Ishikawa (cell line): ENCODE data around the gene GCAT.
A peak's percentile ranks its signal among the peaks of the same experiment; 100 is the strongest.

ENCODE experiments used
- CEBPB ChIP-seq: IDR thresholded peaks from 2 replicates; pipeline ENCODE4 v1.6.1; 2012
- CREB1 ChIP-seq: IDR thresholded peaks from 2 replicates; pipeline ENCODE4 v1.6.1; 2012; ENCODE audit warnings: low read depth
- EGR1 ChIP-seq: IDR thresholded peaks from 2 replicates; pipeline ENCODE4 v1.6.1; 2012
- EP300 ChIP-seq: IDR thresholded peaks from 2 replicates; pipeline ENCODE4 v1.6.1; 2012; ENCODE audit warnings: borderline replicate concordance
- FOXM1 ChIP-seq: IDR thresholded peaks from 2 replicates; pipeline ENCODE4 v1.6.1; 2012; ENCODE audit warnings: low read depth, borderline replicate concordance
- NFIC ChIP-seq: IDR thresholded peaks from 2 replicates; pipeline ENCODE4 v1.6.1; 2012
- RAD21 ChIP-seq: IDR thresholded peaks from 2 replicates; pipeline ENCODE4 v1.6.1; 2012; ENCODE audit warnings: low read depth
- TAF1 ChIP-seq: IDR thresholded peaks from 2 replicates; pipeline ENCODE4 v1.6.1; 2012; ENCODE audit warnings: low read depth, mild to moderate bottlenecking
- TCF12 ChIP-seq: IDR thresholded peaks from 2 replicates; pipeline ENCODE4 v1.6.1; 2012; ENCODE audit warnings: low read depth
- TEAD4 ChIP-seq: IDR thresholded peaks from 2 replicates; pipeline ENCODE4 v1.6.1; 2012
- YY1 ChIP-seq: IDR thresholded peaks from 2 replicates; pipeline ENCODE4 v1.6.1; 2012; ENCODE audit warnings: low read depth
- ZBTB7A ChIP-seq: IDR thresholded peaks from 2 replicates; pipeline ENCODE4 v1.6.1; 2012; ENCODE audit warnings: low read depth
- TF ChIP-seq, protein P1 (sequence below): IDR thresholded peaks from 2 replicates; pipeline ENCODE4 v1.6.1; 2012; ENCODE audit warnings: low read depth, mild to moderate bottlenecking
- TF ChIP-seq, protein P2 (sequence below): IDR thresholded peaks from 2 replicates; pipeline ENCODE4 v1.6.1; 2012
- TF ChIP-seq, protein P3 (sequence below): IDR thresholded peaks from 2 replicates; pipeline ENCODE4 v1.6.1; 2012

GCAT gene

GRCh38 chr22:37803639-37804351 lies 3.9 kb upstream of the GCAT start:
- TF ChIP-seq, protein P1, sequence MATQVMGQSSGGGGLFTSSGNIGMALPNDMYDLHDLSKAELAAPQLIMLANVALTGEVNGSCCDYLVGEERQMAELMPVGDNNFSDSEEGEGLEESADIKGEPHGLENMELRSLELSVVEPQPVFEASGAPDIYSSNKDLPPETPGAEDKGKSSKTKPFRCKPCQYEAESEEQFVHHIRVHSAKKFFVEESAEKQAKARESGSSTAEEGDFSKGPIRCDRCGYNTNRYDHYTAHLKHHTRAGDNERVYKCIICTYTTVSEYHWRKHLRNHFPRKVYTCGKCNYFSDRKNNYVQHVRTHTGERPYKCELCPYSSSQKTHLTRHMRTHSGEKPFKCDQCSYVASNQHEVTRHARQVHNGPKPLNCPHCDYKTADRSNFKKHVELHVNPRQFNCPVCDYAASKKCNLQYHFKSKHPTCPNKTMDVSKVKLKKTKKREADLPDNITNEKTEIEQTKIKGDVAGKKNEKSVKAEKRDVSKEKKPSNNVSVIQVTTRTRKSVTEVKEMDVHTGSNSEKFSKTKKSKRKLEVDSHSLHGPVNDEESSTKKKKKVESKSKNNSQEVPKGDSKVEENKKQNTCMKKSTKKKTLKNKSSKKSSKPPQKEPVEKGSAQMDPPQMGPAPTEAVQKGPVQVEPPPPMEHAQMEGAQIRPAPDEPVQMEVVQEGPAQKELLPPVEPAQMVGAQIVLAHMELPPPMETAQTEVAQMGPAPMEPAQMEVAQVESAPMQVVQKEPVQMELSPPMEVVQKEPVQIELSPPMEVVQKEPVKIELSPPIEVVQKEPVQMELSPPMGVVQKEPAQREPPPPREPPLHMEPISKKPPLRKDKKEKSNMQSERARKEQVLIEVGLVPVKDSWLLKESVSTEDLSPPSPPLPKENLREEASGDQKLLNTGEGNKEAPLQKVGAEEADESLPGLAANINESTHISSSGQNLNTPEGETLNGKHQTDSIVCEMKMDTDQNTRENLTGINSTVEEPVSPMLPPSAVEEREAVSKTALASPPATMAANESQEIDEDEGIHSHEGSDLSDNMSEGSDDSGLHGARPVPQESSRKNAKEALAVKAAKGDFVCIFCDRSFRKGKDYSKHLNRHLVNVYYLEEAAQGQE, result no peak
- TF ChIP-seq CEBPB, result no peak

DNA sequence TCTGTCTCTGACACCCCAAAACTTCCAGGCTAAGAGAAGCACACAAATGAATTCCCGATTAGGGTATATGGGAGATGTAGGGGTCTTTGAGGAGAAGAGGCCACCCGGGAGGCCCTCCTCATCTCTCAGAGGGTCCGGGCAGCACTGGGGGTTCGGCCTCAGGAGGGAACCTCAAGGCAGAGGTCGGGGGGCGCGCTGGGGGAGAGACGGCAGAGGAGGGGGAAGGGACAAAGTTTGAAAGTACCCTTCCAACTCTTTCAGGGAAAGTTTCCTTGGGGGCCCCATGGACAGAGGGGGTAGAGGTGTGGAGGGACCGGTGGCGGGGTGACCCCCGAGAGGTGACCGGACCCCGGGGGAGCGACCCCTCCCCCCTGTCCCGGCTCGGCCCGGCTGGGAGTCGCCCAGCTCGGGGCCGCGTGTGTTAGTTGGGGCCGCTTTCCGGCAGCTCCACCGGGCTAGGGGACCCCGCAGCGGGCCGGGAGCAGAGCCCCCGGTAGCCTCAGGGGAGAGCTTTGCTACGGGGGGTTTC lies 3.3 kb upstream of the GCAT start:
- peak; percentile 67 for TF ChIP-seq ZBTB7A
- TF ChIP-seq, protein P2, sequence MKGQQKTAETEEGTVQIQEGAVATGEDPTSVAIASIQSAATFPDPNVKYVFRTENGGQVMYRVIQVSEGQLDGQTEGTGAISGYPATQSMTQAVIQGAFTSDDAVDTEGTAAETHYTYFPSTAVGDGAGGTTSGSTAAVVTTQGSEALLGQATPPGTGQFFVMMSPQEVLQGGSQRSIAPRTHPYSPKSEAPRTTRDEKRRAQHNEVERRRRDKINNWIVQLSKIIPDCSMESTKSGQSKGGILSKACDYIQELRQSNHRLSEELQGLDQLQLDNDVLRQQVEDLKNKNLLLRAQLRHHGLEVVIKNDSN, result no peak

DNA sequence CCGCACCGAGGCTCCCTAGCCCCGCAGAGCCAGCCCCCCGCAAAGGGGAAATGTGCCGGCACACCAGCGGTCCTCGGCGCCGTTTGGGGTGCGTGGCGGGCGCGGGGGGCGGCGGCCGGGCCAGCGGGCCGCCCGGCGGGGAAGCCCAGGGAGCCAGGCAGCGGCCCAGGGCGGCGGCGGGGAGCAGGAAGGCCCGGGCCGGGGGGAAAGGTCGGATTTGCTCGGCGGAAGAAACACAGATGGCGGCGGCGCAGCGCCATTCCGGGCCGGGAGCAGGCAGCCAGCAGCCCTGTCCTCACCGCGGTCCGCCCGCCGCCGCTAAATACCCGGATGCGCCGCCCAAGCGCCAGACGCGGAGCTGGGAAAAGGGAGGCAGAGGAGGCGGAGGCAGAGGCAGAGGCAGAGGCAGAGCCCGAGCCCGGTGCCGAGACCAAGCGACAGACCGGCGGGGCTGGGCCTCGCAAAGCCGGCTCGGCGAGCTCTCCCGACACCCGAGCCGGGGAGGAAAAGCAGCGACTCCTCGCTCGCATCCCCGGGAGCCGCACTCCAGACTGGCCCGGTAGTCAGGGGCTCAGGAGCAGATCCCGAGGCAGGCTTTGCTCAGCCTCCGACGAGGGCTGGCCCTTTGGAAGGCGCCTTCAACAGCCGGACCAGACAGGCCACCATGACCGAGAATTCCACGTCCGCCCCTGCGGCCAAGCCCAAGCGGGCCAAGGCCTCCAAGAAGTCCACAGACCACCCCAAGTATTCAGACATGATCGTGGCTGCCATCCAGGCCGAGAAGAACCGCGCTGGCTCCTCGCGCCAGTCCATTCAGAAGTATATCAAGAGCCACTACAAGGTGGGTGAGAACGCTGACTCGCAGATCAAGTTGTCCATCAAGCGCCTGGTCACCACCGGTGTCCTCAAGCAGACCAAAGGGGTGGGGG lies 2.6 kb upstream of the GCAT start:
- TF ChIP-seq YY1, result peak; percentile 84
- TF ChIP-seq, protein P1, result no peak
- no peak for TF ChIP-seq ZBTB7A
- peak; percentile 85; the same call in 1 of the 2 replicates for TF ChIP-seq TAF1
- TF ChIP-seq, protein P3, sequence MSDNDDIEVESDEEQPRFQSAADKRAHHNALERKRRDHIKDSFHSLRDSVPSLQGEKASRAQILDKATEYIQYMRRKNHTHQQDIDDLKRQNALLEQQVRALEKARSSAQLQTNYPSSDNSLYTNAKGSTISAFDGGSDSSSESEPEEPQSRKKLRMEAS, result peak; percentile 75
- no peak for TF ChIP-seq FOXM1
- no peak for TF ChIP-seq EGR1
- TF ChIP-seq EP300, result peak; percentile 80
- peak; percentile 46 for TF ChIP-seq TEAD4
- peak; percentile 68 for TF ChIP-seq TCF12
- TF ChIP-seq, protein P2, result peak; percentile 47; the same call in 1 of the 2 replicates

- TF ChIP-seq TCF12, result no peak
Observed at GRCh38 chr22:37805810-37806277, 1.9 kb upstream of the GCAT start.

- no peak for TF ChIP-seq EP300
- TF ChIP-seq, protein P3, result no peak
- TF ChIP-seq EGR1, result no peak
- no peak for TF ChIP-seq CREB1
- TF ChIP-seq RAD21, result no peak
- no peak for TF ChIP-seq ZBTB7A
- no peak for TF ChIP-seq TEAD4
- no peak for TF ChIP-seq FOXM1
- TF ChIP-seq TAF1, result no peak
- no peak for TF ChIP-seq YY1
- TF ChIP-seq, protein P2, result no peak
- TF ChIP-seq, protein P1, result no peak
- TF ChIP-seq TCF12, result no peak
- TF ChIP-seq NFIC, result no peak
- TF ChIP-seq CEBPB, result no peak
Observed at GRCh38 chr22:37806409-37807333, 1.1 kb upstream of the GCAT start.
